ENCODE measurements around the gene NFASC. TPM values are rescaled to one million over a fixed set of nuclear protein-coding genes. Genes with fewer than 3 reads are reported as not detected.
A peak's percentile ranks its signal among the peaks of the same experiment; 100 is the strongest.

The NFASC gene
- not detected in 2 replicates for total RNA-seq (2014; rRNA removed; shearing (Covaris generic); ENCODE audit: low replicate concordance)

DNA sequence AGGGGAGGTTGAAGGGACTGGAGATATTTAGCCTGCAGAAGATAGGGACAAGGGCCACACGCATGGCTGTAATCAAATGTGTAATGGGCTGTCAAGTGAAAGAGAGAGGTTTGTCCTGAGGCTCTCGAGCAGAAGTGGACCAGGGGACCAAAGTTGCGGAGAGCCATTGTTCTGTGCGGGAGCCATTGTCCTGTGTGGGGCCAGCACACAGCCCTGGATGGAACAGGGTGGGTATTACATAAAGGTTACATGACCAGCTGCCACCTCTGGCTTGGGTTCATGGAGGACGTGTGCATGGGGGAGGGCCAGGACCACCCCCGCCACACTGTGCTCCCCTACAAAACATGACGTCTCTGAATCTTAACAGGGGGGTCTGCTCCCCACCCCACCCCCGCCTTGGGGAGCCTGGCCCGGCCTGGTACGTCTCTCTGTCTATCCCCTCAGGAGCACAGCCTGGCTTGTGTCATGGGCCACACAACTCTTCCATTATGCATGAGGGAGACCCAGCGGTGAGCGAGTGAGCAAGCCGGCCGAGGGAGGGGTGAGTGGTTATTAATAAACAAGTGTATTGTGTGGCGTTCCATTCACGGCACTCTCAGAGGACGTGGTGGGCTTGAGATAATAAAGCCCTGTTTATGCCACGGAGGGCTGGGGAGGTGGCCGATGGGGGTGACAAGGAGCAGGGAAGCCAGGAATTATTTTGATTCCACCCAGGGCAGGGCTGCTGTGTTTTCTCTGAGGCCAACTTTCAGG, at the start of gene NFASC:
Gene NFASC (plus strand): TSS at position 703 of the 753 bp plus-strand sequence. CDS start 73,454 bp downstream, outside the sequence.
- in situ Hi-C loops (cut with HindIII; ENCODE audit: low pct_unique_long_range_greater_than_20kb, low sequenced_read_pairs): no loop called here
- DNase-seq (ENCODE audit: low read depth): no peak

DNA sequence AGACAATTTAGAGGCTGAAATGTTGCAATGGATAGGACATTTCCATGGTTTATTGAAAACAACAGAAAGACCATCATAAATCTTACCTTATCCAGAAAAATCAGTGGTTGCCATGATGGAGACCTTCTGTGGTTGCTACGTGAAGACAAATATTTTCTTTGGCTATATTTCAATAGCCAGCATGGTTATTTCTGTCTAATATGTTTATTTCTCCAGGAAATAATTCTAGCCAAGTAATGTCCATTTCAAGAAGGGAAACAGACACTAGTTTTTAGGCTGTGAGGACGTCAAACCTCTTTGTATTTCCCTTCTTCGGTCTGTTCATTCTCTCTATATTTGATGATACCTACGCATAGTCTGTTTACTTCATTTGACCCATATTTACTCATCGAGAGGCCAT, 49.2 kb upstream of the NFASC start:
- in situ Hi-C loops (cut with HindIII; ENCODE audit: low pct_unique_long_range_greater_than_20kb, low sequenced_read_pairs): no loop called here
- DNase-seq (ENCODE audit: low read depth): no peak

DNA sequence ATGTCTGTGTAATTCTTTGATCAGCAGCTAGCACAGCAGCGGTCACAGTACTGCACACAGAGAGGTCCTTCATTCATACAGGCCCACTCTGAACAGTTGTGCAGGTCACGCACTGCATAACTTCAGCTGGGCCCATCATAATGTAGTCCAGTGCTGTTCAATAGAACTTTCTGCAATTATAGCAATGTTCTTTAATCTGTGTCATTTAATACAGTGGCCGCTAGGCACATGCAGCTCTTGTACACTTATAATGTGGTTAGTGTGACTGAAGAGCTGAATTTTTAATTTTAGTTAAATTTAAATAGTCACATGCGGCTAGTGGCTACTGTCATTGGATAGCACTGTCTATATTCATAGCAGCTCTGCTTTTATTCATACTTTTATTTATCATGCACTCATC, 48.7 kb upstream of the NFASC start:
- no peak for DNase-seq (ENCODE audit: low read depth)
- in situ Hi-C loops (cut with HindIII; ENCODE audit: low pct_unique_long_range_greater_than_20kb, low sequenced_read_pairs): no loop called here

DNA sequence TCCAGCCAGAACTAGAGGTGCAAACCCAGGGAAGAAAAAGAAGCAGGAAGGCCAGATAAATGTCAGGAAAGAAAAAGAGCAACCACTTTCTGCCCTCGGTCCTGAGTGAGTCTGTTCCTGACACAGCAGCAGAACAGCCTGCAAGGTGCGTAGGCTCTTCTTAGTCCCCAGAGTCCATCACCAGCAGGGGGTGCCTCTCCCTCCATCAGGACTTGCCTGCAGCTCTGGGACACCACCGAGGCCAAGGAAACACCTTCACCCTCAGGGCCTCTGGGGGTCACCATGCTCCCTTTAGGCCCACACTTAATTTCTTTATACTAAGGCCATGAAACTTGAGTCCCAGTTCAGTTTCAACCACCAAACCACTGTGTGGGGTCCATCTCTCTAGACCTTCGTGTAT, 43.7 kb upstream of the NFASC start:
- in situ Hi-C loops (cut with HindIII; ENCODE audit: low pct_unique_long_range_greater_than_20kb, low sequenced_read_pairs): no loop called here
- DNase-seq (ENCODE audit: low read depth): no peak

DNA sequence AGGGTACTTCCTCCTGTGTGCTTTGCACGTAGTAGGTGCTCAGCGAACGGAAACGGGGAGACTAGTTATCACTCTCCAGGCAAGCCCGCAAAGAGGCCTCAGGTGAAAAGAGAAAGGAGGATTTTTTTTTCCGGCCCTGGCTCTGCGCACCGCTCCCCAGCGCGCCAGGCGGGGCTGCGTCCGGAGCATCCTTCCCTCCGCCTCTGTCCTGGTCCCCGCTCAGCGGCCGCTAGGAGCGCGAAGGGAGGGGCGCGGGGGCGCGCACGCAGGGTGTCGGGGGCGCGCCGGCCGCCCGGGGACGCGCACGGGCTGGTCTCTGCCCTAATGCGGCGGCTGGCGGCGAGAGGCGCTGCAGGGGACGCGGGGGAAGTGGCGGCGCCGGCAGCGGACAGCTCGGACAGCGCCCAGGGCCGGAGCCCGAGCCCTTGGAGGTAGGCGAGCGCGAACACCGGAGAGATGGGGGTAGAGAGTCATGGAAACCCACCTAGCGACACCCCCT, 42.3 kb upstream of the NFASC start:
- in situ Hi-C loops (cut with HindIII; ENCODE audit: low pct_unique_long_range_greater_than_20kb, low sequenced_read_pairs): no loop called here
- peak; percentile 61 for DNase-seq (ENCODE audit: low read depth)

DNA sequence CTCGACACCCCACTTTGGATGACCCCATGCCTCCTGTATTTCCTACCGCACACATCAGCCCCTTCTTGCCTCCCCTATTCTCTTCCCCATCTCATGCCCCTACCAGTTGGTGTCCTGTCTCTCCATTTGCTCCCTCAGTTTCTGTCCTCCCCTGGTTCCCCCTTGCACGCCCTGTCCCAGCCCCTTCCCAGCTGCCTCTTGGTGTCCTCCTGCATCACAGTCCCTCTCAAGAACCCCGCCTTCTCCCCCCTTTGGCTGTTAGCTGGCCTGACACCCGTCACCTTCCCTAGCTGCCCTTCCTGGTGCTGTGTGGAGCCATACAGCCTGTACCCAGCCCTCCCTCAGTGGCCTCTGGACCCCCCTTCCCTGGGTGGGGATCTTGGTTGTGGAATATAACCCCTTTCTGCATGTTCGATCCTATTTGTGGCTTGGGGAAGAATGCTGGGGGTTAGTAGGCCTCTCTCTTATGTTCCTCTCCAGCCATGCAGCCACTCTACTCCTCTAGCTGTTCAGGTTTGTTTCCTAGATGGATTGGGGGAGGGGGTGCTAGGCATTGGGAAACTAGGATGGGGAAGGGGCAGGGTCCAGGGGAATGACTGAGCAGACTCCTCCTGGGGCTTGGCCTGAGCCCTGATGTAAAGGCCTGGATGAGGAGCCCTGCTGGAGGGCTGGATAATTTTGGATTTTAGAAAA, 41.4 kb upstream of the NFASC start:
- DNase-seq (ENCODE audit: low read depth): no peak
- in situ Hi-C loops (cut with HindIII; ENCODE audit: low pct_unique_long_range_greater_than_20kb, low sequenced_read_pairs): no loop called here

DNA sequence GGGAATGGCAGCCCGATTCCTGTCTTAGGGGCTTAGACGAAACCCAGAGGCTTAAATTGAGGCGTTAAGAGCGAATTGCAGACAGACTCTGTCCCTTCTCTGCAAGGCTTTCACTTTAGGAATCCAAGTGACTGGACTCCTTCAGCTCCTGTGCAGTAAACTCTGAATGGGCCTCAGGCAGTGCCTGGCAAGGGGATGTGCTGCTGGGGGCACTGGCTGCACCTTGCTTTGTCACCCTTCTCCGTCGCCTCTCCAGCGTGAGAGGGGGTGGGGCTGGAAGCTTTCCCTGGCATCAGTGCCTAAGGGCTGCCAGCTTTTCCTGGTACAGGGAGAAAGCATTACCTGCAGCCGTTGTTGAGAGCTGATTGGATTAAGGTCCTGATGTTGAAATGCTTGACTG, 39.9 kb upstream of the NFASC start:
- in situ Hi-C loops (cut with HindIII; ENCODE audit: low pct_unique_long_range_greater_than_20kb, low sequenced_read_pairs): no loop called here
- no peak for DNase-seq (ENCODE audit: low read depth)

DNA sequence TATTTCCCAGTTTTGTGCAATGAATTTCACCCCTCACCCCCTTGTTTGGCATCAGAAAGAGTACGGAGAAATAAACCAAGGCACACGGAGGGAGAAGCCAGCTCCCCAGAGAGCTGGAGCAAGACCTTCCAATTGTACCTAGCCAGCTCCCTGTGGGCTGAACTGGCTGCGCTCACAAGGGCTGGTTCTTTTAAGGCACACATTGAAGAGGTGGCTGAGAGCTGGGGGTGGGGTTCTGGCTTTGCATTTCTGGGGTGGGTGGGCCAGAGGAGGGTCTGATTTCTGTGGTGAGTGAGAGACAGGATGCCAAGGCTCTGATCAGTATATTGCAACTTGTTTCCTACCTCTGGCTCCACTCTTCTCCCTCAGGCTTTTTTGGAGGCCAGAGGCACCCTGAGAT, 39.5 kb upstream of the NFASC start:
- DNase-seq (ENCODE audit: low read depth): no peak
- in situ Hi-C loops (cut with HindIII; ENCODE audit: low pct_unique_long_range_greater_than_20kb, low sequenced_read_pairs): no loop called here

DNA sequence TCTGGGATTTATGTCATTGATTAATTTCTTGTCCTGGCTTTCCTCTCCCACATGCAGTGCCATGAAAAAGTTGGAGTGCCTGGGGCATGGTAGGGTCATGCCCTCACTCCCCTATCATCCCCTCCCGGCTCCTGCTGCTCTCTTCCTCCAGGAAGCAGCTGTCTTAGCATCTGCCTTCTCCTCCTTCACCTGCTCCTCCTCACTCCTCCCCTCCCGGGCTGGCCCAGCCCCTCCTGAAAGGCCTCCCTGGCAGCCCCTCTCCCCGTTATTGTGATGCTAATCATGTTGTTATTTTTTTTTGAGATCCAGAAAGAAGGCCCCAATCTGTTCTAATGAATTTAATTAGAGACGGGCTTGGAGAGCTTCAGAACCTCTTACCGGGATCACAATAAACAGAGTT, 36.3 kb upstream of the NFASC start:
- in situ Hi-C loops (cut with HindIII; ENCODE audit: low pct_unique_long_range_greater_than_20kb, low sequenced_read_pairs): no loop called here
- no peak for DNase-seq (ENCODE audit: low read depth)

DNA sequence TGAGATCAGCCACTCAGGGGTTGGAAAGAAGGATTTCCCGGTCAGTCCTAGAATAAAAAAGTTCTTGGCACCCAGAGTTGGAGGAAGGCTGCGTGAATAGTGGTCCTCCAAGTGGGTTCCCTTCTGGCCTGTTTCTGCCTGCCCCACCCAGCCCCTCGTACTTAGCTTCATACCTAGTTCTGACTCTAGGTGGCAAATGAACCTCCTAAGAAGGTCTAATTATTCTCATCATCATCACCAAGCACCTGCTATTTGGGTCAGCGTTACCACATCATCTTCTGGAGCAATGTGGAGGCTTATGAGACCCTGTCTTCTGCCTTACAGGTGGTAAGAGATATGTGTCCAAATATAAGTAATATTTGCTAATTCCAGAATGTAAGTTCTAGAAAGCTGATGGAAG, 35.9 kb upstream of the NFASC start:
- no peak for DNase-seq (ENCODE audit: low read depth)
- in situ Hi-C loops (cut with HindIII; ENCODE audit: low pct_unique_long_range_greater_than_20kb, low sequenced_read_pairs): no loop called here

DNA sequence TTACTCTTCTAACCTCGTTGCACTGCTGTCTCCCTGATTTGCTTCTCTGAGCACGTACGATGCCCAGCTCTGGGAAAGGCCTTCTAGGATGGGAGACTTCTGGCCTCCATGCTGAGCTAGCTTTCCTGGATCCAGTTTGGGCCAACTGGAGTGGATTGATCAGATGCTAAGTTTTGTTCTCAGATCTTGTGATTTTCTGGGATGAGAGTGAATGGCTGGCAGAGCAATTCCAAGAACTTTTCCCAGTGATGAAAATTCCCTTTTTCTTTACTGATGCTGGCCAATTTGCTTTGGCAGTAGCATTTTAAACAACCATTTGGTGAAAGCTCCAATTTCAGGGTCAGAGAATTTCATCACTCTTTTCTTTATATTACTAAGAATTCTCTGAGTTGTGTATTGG, 34.9 kb upstream of the NFASC start:
- DNase-seq (ENCODE audit: low read depth): no peak
- in situ Hi-C loops (cut with HindIII; ENCODE audit: low pct_unique_long_range_greater_than_20kb, low sequenced_read_pairs): no loop called here

DNA sequence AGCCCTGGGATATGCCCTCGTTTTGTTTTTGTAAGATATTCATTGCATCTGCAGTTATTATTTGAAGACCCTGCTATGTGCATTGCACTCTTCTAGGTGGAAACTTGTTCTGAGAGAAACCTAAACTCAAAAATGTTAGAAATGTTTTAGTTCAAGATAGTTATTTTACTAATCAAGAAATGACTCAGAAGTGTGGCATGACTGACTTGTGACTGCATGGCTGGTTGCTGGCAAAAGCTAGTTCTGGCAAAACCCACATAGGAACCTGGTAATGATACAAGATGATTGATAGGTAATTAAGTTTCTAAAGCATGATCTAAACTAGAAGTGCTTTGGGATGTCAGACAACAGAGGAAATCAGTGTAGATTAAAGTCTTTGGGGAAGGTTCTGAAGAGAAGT, 33.8 kb upstream of the NFASC start:
- in situ Hi-C loops (cut with HindIII; ENCODE audit: low pct_unique_long_range_greater_than_20kb, low sequenced_read_pairs): no loop called here
- no peak for DNase-seq (ENCODE audit: low read depth)

DNA sequence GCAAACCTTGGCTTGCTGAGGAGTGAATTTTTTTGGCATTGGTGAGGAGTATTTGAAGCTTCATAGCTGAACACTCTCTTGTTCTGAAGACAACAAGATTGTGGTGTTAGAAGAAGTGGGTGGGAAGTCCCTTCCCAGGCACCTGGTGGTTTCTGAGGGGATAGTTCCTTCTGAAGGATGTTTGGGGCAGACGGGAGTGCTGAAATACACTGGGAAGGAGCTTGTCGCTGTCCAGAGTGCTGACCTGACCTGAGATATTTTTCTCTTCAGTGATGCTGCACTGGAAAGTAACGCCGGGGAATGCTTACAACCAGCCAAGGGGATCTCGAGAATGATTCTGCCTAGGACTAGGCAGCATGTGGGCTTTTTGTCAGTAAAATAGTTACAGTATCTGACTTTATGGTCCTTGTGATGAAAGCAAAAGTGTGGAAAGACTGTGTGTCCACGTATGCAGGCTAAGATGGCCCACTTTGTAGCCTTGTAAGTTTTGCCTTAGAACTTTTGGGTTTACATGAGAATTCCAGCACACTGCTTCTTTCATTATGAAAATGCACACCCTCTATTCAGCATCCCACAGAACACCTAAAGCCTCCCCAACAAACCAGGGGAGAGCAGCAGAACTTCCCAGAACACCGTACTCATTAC, 33.1 kb upstream of the NFASC start:
- in situ Hi-C loops (cut with HindIII; ENCODE audit: low pct_unique_long_range_greater_than_20kb, low sequenced_read_pairs): no loop called here
- DNase-seq (ENCODE audit: low read depth): peak; percentile 52

DNA sequence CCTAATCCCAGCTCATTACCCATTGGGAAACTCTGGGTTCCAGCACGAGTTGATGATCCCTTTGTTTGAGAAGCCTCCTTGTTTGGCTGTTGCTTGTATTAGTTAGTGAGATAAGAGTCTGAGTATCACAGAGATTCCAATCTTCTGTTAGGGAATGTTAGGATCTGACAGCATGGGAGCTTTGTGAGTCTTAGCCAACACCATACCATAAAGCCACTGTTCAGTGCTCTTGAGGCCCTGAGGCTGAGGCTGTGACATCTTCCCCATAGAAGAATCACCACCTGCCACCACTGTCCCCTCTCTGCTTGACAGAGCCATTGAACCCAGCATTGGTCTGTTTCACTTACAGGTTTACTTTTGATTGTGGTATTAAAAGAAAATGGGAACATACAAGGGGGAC, 29.3 kb upstream of the NFASC start:
- in situ Hi-C loops (cut with HindIII; ENCODE audit: low pct_unique_long_range_greater_than_20kb, low sequenced_read_pairs): no loop called here
- no peak for DNase-seq (ENCODE audit: low read depth)

DNA sequence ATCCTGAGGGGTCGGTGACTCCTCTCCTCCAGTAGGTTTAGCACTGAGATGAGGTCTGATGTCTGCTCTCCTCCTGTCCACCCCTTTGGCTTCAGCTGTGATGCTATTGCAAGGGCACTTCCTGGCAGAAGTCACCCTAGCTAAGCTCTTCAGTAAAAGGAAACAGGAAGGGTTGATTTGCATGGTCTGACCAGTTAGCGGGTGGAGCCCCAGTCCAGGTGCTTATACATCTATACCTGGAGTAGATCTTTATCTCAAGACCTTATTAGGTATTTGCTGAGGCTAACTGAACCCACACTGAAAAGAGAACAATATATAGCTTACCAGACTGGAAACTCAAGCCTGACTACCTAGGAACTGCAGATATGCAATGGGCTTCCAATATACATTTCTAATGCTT, 28.9 kb upstream of the NFASC start:
- no peak for DNase-seq (ENCODE audit: low read depth)
- in situ Hi-C loops (cut with HindIII; ENCODE audit: low pct_unique_long_range_greater_than_20kb, low sequenced_read_pairs): no loop called here

DNA sequence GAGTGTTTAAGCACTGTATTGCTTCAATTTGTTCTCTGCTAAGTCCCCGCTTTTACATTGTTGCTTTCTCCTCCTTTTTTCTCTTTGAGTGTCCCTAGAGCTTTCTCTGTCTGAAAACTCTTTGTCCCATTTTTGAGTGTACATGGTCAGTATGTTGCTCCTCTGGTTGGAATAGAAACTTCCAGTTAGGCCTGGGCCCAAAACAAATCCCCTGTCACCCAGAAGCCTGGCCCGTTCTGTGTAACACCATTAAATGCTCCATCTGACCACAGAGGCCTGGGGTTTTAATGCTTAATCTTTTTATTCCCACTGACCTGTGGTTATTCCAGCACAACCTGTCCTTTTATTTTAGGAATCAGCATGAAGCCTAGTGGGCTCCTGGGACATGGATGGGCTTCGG, 28.3 kb upstream of the NFASC start:
- in situ Hi-C loops (cut with HindIII; ENCODE audit: low pct_unique_long_range_greater_than_20kb, low sequenced_read_pairs): no loop called here
- no peak for DNase-seq (ENCODE audit: low read depth)

DNA sequence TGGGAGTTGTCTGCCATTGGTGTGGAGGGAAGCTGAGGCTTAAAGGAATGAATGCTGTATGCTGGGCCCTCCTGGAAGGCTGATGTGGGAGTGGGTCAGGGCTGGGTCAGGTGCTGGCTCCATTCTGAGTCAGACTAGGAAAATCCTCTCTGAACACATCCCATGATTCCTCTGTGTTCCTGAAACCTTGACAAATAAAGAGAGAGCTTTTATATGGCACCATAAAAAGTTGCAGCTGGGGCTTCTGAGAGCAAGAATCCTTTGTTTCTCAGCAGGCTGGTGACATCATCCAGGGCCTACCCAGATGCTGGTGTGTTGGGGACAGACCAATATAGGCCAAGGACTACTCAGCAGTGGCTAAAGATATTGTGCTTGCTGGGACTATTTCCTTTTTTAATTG, 27.8 kb upstream of the NFASC start:
- DNase-seq (ENCODE audit: low read depth): no peak
- in situ Hi-C loops (cut with HindIII; ENCODE audit: low pct_unique_long_range_greater_than_20kb, low sequenced_read_pairs): no loop called here

DNA sequence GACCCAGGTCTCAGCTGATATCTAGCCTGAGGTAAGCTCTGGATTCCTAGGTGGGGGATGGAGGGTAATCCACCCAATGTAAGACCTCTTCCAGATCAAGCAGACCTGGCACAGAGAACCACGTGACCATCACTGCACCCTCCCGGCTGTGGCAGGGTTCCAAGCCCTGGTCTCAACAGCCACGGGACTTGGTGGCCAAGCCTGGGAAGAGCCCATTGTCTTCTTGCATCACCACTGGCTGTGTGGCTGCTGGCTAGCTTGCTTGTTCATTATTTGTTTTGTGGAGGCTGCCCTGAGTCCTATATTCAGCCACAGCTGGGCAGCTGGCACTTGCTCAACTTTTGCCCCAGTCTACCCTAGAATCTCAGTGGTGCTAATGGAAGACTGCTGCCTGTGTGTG, 24.1 kb upstream of the NFASC start:
- in situ Hi-C loops (cut with HindIII; ENCODE audit: low pct_unique_long_range_greater_than_20kb, low sequenced_read_pairs): no loop called here
- DNase-seq (ENCODE audit: low read depth): no peak

DNA sequence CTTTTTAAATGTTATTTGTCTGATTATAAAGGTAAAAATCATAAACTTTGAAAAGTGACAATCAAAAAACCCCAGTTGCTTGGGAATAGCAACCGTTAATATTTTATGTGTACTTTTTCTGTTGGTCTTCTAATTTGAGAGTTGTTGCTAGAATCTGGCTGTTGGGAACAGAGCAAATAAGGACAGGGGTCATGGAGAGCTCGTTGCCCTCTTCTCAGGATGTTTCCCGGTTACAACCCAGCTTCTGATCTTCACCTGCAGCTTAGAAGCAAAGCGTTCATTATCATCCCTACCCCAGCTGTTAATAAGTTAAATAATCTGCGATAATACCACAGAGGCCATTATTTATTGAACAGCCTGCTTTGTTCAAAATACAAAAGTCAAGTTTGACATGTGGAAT, 22.1 kb upstream of the NFASC start:
- in situ Hi-C loops (cut with HindIII; ENCODE audit: low pct_unique_long_range_greater_than_20kb, low sequenced_read_pairs): no loop called here
- DNase-seq (ENCODE audit: low read depth): no peak
